Right lobe of liver (tissue), 4 donors: ENCODE measurements around the gene NPL.

Experiments
- POLR2A ChIP-seq: fragments of 450-650 bp; IDR thresholded peaks from one replicate; pipeline ENCODE4 v1.6.1; 2017; ENCODE audit warnings: antibody characterized with exemption, mild to moderate bottlenecking
- TF ChIP-seq, protein P1 (sequence below), 4 donors: fragments of 200-600 bp in 3 of 4; fragments of 450-650 bp in 1 of 4; IDR thresholded peaks; one replicate each; pipeline versions ENCODE4 v1.5.1 to v1.8.0; 2016 to 2022; ENCODE audit warnings: antibody characterized with exemption in 4 of 4, mild to moderate bottlenecking in 2 of 4
- donor health status: DM: no; HTN: no; CAD: no.
- donor health status: DM: no; HTN: no; CAD: no.
- donor health status: DM: no; HTN: yes; CAD: no.

DNA sequence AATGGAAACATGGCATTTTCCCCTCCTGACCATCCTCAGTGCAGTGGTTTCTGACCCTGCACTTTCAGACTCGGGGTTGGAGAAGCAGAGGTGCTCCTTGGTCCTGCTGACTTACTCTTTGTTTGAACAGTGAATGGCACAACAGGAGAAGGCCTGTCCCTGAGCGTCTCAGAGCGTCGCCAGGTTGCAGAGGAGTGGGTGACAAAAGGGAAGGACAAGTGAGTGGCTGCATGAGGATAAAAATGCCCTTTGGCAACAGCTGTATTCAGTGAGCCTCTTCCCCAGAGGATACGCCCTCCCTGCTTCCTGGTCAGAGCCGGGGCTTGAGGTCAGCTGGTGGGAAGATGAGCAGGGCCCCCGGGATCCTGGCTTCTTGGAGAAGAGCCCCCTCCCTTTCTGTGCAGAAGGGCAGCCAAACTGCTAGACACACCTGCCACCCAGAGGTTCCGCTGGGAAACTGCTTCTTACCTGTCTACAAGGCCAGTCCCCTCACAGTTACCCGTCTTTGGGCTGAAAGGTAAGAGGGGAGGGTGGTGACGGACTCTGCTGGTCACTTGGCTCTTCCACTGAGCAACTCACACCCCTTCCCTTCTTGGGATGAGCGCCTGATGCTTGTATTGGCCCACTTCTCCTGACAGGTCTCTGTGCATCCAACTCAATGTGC, 16.6 kb downstream of the NPL start:
- TF ChIP-seq, protein P1, sequence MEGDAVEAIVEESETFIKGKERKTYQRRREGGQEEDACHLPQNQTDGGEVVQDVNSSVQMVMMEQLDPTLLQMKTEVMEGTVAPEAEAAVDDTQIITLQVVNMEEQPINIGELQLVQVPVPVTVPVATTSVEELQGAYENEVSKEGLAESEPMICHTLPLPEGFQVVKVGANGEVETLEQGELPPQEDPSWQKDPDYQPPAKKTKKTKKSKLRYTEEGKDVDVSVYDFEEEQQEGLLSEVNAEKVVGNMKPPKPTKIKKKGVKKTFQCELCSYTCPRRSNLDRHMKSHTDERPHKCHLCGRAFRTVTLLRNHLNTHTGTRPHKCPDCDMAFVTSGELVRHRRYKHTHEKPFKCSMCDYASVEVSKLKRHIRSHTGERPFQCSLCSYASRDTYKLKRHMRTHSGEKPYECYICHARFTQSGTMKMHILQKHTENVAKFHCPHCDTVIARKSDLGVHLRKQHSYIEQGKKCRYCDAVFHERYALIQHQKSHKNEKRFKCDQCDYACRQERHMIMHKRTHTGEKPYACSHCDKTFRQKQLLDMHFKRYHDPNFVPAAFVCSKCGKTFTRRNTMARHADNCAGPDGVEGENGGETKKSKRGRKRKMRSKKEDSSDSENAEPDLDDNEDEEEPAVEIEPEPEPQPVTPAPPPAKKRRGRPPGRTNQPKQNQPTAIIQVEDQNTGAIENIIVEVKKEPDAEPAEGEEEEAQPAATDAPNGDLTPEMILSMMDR (IDR thresholded peaks at IDR 0.05): peak in 1 of 4 donors; percentile 11
- no peak for TF ChIP-seq POLR2A
